NCI-H1436 (cell line): Measurements from ENCODE around the gene PHLPP1.
A peak's percentile ranks its signal among the peaks of the same experiment; 100 is the strongest.

Source experiments
- DNase-seq: peaks from one replicate; lab custom pipeline; 2025; lab: John Stamatoyannopoulos, UW

PHLPP1 gene

DNA sequence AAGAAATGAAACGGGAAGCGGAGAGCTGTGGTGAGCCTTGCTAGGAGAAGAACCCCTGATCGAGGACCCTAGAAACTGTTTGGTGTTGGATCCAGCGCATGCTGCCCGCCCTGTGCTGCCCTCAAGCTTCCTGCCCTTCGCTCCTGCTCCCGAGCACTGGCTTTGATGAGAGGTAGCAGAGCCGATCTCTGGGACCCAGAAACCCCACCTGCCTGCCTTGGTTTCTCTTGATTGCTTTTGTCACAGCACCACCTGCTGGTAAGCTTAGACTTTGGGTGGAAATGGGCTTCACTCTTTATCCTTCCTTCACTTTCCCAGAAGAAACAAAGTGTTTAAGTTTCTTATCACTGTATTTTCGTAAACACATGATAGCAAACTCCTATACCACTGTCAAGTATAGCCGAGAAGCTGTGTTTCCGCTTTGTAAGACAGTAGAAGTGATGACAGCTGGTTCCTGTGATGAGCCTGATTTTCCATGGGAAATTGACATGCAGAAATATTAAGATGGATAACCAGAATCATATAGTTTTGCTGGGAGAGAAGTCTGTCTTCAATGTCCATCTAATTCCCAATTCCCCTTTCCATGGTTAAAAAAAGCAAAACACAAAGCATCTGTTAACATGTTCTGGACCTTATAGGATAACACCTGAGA is 267.4 kb downstream of the PHLPP1 start:
- peak; percentile 37 for DNase-seq

DNA sequence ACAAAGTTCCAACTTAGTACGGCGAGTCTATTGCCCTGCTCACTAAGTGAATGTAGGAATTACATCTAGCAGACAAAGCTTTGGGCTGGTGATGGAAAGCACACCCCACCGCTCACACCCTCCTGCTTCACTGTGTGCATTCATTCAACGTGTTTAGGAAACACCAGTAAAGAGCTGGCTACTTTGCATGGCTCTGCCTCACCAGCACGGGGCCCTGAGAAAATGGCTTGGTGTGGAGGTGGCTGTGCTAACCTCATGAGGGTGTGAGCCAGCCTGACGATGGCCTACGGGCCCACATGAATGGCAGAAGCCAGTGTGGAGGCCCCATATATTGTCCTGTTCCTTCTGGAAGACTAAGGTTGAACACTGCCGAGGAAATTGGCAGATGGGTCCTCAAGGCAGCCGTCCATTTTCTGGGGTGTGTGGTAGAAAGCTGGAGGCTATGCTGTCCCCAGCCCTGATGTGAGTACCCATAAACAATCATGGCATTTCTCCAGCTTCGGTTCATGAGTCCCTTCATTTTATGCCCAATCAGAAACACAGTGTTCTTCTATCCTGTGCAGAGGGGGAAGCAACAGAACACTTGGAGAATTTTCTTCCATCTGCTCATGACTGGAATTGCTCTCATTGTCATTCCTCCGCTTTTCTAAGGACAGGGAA is 269.4 kb downstream of the PHLPP1 start:
- no peak for DNase-seq

- no peak for DNase-seq
Measured at GRCh38 chr18:62986490-62986889, 271.1 kb downstream of the PHLPP1 start.

GRCh38 chr18:62987055-62987830 is 271.9 kb downstream of the PHLPP1 start:
- DNase-seq, result no peak

DNA sequence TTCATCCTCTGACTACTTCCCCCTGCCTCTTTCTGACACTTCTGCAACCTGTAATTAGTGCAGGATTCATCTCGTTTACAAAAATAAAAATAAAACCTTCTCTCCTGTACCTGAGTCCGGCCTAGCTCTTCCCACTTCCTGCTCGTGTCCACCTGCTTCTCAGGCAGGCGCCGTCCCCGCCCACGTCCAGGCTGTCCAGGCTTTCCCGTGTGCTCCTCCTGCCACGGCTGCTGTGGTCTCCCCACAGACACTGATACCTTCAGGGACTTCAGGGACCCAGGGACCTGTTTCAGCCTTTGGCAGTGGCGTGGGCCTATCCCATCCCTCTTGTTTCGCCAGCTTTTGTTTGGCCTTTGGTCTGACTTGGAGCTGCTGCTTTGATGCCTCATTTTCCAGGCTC is 272.5 kb downstream of the PHLPP1 start:
- DNase-seq, result no peak

- DNase-seq, result no peak
Measured at GRCh38 chr18:62988471-62988870, 273.1 kb downstream of the PHLPP1 start.

- no peak for DNase-seq
Measured at GRCh38 chr18:62989195-62989594, 273.9 kb downstream of the PHLPP1 start.

- no peak for DNase-seq
Measured at GRCh38 chr18:62990653-62991052, 275.3 kb downstream of the PHLPP1 start.

GRCh38 chr18:62991389-62991788 is 276.0 kb downstream of the PHLPP1 start:
- DNase-seq, result no peak

DNA sequence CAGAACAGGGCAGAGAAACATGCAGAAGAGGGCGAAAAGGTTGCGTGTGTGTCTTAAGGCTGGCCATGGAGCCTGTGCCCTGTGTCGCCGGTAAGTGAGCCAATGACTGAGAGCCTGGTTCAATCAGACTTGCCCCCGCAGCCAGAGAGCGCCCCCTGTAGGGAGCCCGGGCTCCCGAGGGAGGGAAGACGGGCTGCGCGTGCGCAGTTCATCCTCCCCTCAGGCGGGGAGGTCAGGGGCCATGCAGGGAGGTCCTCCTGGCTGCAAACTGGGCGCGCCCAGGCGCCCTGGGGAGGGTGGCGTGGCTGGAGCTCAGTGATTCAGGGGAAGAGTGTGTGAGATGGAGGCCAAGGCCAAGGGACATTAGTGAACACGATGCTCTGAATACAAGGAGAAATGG is 276.6 kb downstream of the PHLPP1 start:
- DNase-seq, result no peak

DNA sequence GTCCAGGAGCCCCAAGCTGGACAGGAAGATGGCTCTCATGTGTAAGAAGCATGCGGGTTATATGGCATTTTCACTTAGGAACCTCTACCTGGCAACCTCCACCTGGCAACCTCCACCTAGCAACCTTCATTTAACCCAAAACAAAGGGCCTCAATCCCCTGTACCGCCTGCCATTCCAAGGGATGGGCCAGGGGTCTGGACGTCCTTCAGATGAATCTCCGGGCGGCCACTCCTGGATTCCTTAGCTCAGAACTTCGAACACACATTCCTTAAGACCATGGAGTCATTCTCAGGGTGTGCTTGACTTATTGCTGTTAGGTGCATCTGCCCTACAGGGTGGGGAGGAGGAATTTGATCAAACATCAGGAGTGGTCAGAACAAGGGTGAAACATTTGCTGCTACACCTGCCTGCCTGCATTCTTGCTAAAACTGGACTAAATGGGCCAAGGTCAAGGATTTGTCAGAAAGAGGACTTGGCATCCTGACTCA is 277.6 kb downstream of the PHLPP1 start:
- no peak for DNase-seq

- DNase-seq, result no peak
Measured at GRCh38 chr18:62996566-62996965, 281.2 kb downstream of the PHLPP1 start.

GRCh38 chr18:62997076-62997475 is 281.7 kb downstream of the PHLPP1 start:
- DNase-seq, result no peak

DNA sequence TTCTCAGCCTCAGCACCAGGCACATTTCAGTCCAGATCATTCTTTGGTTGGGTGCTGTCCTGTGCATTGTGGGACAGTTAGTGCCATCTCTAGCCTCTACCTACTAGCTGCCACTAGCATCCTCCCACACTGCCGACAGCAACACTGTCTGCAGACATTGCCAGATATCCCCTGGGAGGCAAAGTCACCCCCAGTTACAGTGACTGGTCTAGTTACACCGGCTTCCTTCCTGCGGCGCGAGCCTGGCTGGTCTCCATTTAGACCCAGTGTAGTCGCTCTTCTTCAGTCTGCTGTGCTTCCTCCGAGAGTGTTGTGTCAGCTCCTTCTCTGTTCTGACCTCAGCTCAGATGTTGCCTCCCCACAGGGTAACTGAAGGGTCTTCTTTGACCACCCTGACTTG is 283.1 kb downstream of the PHLPP1 start:
- no peak for DNase-seq

DNA sequence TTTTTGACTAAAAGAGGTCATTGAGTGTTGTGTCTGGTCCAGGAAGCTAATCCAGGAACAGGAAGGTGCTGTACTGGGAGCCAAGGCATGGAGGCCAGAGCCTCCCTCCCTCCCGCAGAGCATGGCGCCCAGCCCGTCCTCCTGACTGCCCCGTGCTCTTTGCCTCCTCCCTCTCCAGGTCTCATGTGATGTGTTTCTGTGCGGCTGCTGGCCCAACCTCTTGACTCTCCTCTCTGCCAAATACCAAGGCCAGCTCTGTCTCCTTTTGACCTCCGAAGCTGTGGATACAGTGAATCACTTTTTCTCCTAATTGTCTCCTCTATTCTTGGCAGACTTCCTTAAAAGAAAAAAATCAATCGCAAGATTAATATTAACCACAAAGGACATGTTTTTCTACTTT is 284.1 kb downstream of the PHLPP1 start:
- no peak for DNase-seq

GRCh38 chr18:62999921-63000320 is 284.6 kb downstream of the PHLPP1 start:
- no peak for DNase-seq

DNA sequence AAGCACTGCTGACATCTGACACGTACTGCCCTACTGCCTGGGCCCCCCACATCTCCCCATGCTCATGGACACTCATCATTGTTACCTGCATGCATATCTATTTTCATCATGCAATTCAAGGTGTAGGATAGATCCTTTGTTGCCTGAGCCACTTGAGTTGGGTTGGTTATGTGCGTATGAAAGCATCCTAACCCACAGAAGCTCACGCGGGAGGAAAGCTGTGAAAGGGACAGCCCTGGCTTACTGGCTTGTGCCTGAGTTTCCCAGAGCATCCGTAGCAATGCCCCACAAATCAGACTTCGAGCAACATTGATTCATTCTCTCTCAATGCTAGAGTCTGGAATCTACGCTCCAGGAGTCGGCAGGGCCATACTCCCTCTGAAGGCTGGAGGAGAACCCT is 285.5 kb downstream of the PHLPP1 start:
- no peak for DNase-seq

DNA sequence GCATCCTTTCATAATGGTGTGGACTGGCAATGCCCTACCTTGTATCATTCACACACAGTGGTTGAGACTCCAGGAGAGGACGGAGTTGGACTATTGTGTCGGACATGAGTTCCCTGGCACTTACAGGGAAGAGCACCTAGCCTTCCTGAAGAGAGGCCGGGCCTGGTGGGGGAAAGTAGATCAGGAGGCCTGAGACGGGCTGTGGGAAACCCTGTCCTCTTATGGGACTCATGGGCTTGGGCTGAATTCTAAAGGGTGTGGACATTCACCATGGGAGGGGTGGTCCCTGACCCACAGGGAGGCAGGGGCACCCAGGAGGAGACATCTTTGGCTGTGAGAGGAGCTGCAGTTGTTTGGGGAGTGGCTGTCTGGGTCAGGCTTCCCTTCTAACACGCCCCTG is 286.5 kb downstream of the PHLPP1 start:
- DNase-seq, result no peak

- no peak for DNase-seq
Measured at GRCh38 chr18:63002305-63002704, 287.0 kb downstream of the PHLPP1 start.

GRCh38 chr18:63002803-63003445 is 287.6 kb downstream of the PHLPP1 start:
- no peak for DNase-seq

DNA sequence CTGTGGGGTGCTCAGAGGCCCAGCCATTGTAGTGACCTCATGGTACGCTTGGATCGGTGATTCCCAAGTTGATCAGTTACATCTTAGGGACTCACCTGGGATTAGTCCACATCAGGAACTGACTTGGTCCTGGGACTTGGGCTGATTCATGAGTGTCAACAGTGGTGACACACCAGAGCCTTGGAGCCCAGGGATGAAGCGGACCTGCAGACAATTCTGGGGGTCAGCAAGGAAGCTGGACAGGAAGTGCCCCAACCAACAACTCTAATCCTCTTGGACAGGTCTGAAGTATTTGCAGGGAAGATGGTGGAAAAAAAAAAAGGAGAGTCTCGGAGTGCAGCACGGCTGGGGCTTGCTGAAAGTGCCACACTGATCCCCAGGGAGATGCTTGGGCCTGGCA is 288.6 kb downstream of the PHLPP1 start:
- DNase-seq, result no peak

- no peak for DNase-seq
Measured at GRCh38 chr18:63004466-63005089, 289.2 kb downstream of the PHLPP1 start.
